ENCODE results near the gene PIP4K2B. TPM values are rescaled to one million over a fixed set of nuclear protein-coding genes. Genes with fewer than 3 reads are reported as not detected.

Gene PIP4K2B
- total and polyA plus RNA-seq, 2 donors (not counting 1 experiment from before 2014, with no cell fraction given) = 24.0 to 42.9 TPM

- no peak for ATAC-seq (ENCODE audit: low read depth)
- POLR2A ChIA-PET = no interaction called here
- CTCF ChIA-PET = no interaction called here
- no peak overlapping the region for H3K4me3 ChIP-seq (ENCODE audit: control extremely low read depth in 1 of 5, extremely low read depth in 1 of 5, insufficient read depth in 1 of 5, low read depth in 2 of 5, low read length in 4 of 5)
- DNase-seq = no peak
- no peaks in the 10 kb centered on the region for H3K9me3 Mint-ChIP-seq (ENCODE audit: insufficient read depth)
- intact Hi-C loops (cut with micrococcal nuclease) = no loop called here
- H2AFZ ChIP-seq (ENCODE audit: insufficient read depth, low read depth, low read length, poor library complexity, severe bottlenecking) = no peak overlapping the region
- no peaks in the 10 kb centered on the region for H4K20me1 ChIP-seq (ENCODE audit: control insufficient read depth, insufficient read depth, low read length, poor library complexity, severe bottlenecking)
- H3K27me3 ChIP-seq (replicated peaks in 1 of 4; ENCODE audit: control extremely low read depth in 1 of 4, control insufficient read depth in 3 of 4, insufficient read depth in 4 of 4, low read length in 3 of 4) = peaks cover 0 to 8% (median 0%) of the 10 kb centered on the region in 4 experiments
- no peak overlapping the region for H3K4me3 Mint-ChIP-seq
- H3K27me3 Mint-ChIP-seq = peaks cover 6% of the 10 kb centered on the region
- H3K4me2 ChIP-seq (replicated peaks; ENCODE audit: low read depth, low read length, poor library complexity, severe bottlenecking) = no peak overlapping the region
- no peaks in the 10 kb centered on the region for H3K79me2 ChIP-seq (ENCODE audit: control insufficient read depth, insufficient read depth, low read length)
- no peaks in the 10 kb centered on the region for H3K9me3 ChIP-seq (ENCODE audit: control extremely low read depth in 1 of 3, control insufficient read depth in 2 of 3, insufficient read depth in 1 of 3, low read length in 2 of 3)
- H3K9ac ChIP-seq (ENCODE audit: low read length) = no peak overlapping the region
- 100% methylated on average over 2 of the region's 4 CpGs for WGBS (ENCODE audit: insufficient coverage)
- H3K27ac Mint-ChIP-seq = no peak overlapping the region
- peaks cover 3 to 5% of the 10 kb centered on the region in 2 donors for H3K4me1 ChIP-seq (ENCODE audit: control insufficient read depth in 2 of 2, insufficient read depth in 2 of 2, low read length in 2 of 2)
- no peaks in the 10 kb centered on the region for H3K36me3 ChIP-seq (replicated peaks in 1 of 2; ENCODE audit: control extremely low read depth in 1 of 2, control insufficient read depth in 1 of 2, extremely low read depth in 1 of 2, insufficient read depth in 2 of 2, low read length in 1 of 2)
- H3K27ac ChIP-seq (ENCODE audit: low read length in 2 of 2) = no peak overlapping the region
- H3K4me1 Mint-ChIP-seq = peaks cover 3% of the 10 kb centered on the region
- TF ChIP-seq CTCF (IDR thresholded peaks at IDR 0.05) = no peak
- no peak for TF ChIP-seq EZH2 (IDR thresholded peaks at IDR 0.05; ENCODE audit: borderline replicate concordance, insufficient read depth, low read depth, low read length, poor library complexity, severe bottlenecking)
These were observed 58.5 kb downstream of the PIP4K2B start for GRCh38 chr17:38740806-38741205.

GRCh38 chr17:38740044-38740443, 59.3 kb downstream of the PIP4K2B start:
- WGBS (ENCODE audit: insufficient coverage) = 99% methylated on average over 12 of the region's 19 CpGs
- POLR2A ChIA-PET = no interaction called here

More at GRCh38 chr17:38740044-38740443, 59.3 kb downstream of the PIP4K2B start:
- H2AFZ ChIP-seq (ENCODE audit: insufficient read depth, low read depth, low read length, poor library complexity, severe bottlenecking) = no peak overlapping the region
- no peak overlapping the region for H3K4me3 ChIP-seq (ENCODE audit: control extremely low read depth in 1 of 5, extremely low read depth in 1 of 5, insufficient read depth in 1 of 5, low read depth in 2 of 5, low read length in 4 of 5)
- no peak overlapping the region for H3K27ac Mint-ChIP-seq
- H3K4me1 Mint-ChIP-seq = peaks cover 5% of the 10 kb centered on the region
- H3K27me3 Mint-ChIP-seq = peaks cover 6% of the 10 kb centered on the region
- H3K36me3 ChIP-seq (replicated peaks in 1 of 2; ENCODE audit: control extremely low read depth in 1 of 2, control insufficient read depth in 1 of 2, extremely low read depth in 1 of 2, insufficient read depth in 2 of 2, low read length in 1 of 2) = no peaks in the 10 kb centered on the region
- H3K4me3 Mint-ChIP-seq = no peak overlapping the region
- CTCF ChIA-PET = interaction anchor here (0.6 kb wide), 1 partner anchor 63 kb away, joined by 4 read pairs; no protein-coding TSS in a partner anchor
- TF ChIP-seq EZH2 (IDR thresholded peaks at IDR 0.05; ENCODE audit: borderline replicate concordance, insufficient read depth, low read depth, low read length, poor library complexity, severe bottlenecking) (no peak), CTCF (IDR thresholded peaks at IDR 0.05) (no peak)
- peaks cover 7% of the 10 kb centered on the region for H4K20me1 ChIP-seq (ENCODE audit: control insufficient read depth, insufficient read depth, low read length, poor library complexity, severe bottlenecking)
- no peak overlapping the region for H3K9ac ChIP-seq (ENCODE audit: low read length)
- H3K4me1 ChIP-seq (ENCODE audit: control insufficient read depth in 2 of 2, insufficient read depth in 2 of 2, low read length in 2 of 2) = peaks cover 0 to 4% of the 10 kb centered on the region in 2 donors
- peaks cover 0 to 8% (median 0%) of the 10 kb centered on the region in 4 experiments for H3K27me3 ChIP-seq (replicated peaks in 1 of 4; ENCODE audit: control extremely low read depth in 1 of 4, control insufficient read depth in 3 of 4, insufficient read depth in 4 of 4, low read length in 3 of 4)
- no peaks in the 10 kb centered on the region for H3K9me3 ChIP-seq (ENCODE audit: control extremely low read depth in 1 of 3, control insufficient read depth in 2 of 3, insufficient read depth in 1 of 3, low read length in 2 of 3)
- no peaks in the 10 kb centered on the region for H3K9me3 Mint-ChIP-seq (ENCODE audit: insufficient read depth)
- H3K27ac ChIP-seq (ENCODE audit: low read length in 2 of 2) = no peak overlapping the region
- no peaks in the 10 kb centered on the region for H3K79me2 ChIP-seq (ENCODE audit: control insufficient read depth, insufficient read depth, low read length)
- no peak overlapping the region for H3K4me2 ChIP-seq (replicated peaks; ENCODE audit: low read depth, low read length, poor library complexity, severe bottlenecking)
- no peak for ATAC-seq (ENCODE audit: low read depth)
- intact Hi-C loops (cut with micrococcal nuclease) = no loop called here
- no peak for DNase-seq

Measured in B cell (primary cell).